H9 (cell line): ENCODE results near the gene SCUBE1. TPM values are rescaled to one million over a fixed set of nuclear protein-coding genes. Genes with fewer than 3 reads are reported as not detected.

ENCODE experiments used
- DNase-seq: peaks from one replicate; pipeline ENCODE4 v3.0.0-alpha.2; 2017
- H2AFZ ChIP-seq: one replicate; pipeline ENCODE4 v1.6.1; 2013; ENCODE audit warnings: mild to moderate bottlenecking, low read length, control low read depth, moderate library complexity
- H2AK5ac ChIP-seq: 2 replicates; pipeline ENCODE4 v1.6.1; 2013; ENCODE audit warnings: low read length, control low read depth, mixed read lengths; ENCODE audit not compliant: insufficient read length
- H2BK120ac ChIP-seq: one replicate; pipeline ENCODE4 v1.6.1; 2013; ENCODE audit warnings: low read depth, mild to moderate bottlenecking, low read length, control low read depth, inconsistent platforms; ENCODE audit not compliant: poor library complexity, severe bottlenecking
- H2BK12ac ChIP-seq: 2 replicates; pipeline ENCODE4 v1.6.1; 2013; ENCODE audit warnings: low read length, control low read depth, mixed read lengths, low read depth; ENCODE audit not compliant: insufficient read length
- H2BK15ac ChIP-seq: 2 replicates; pipeline ENCODE4 v1.6.1; 2013; ENCODE audit warnings: low read depth, low read length, control low read depth
- H2BK20ac ChIP-seq: one replicate; pipeline ENCODE4 v1.6.1; 2013; ENCODE audit warnings: low read depth, mild to moderate bottlenecking, low read length, control low read depth, inconsistent platforms; ENCODE audit not compliant: poor library complexity, severe bottlenecking
- H2BK5ac ChIP-seq: 2 replicates; pipeline ENCODE4 v1.6.1; 2013; ENCODE audit warnings: low read length, control low read depth, mixed read lengths; ENCODE audit not compliant: insufficient read length
- H3K14ac ChIP-seq: 2 replicates; pipeline ENCODE4 v1.6.1; 2013; ENCODE audit warnings: low read length, control low read depth; ENCODE audit not compliant: insufficient read depth
- H3K18ac ChIP-seq: 2 replicates; pipeline ENCODE4 v1.6.1; 2013; ENCODE audit warnings: low read depth, mild to moderate bottlenecking, mixed read lengths, low read length, control low read depth; ENCODE audit not compliant: insufficient read length
- H3K23ac ChIP-seq: 2 replicates; pipeline ENCODE4 v1.6.1; 2013; ENCODE audit warnings: low read length, control low read depth, mixed read lengths, low read depth; ENCODE audit not compliant: insufficient read length
- H3K23me2 ChIP-seq: 2 replicates; pipeline ENCODE4 v1.6.1; 2013; ENCODE audit warnings: low read depth, mild to moderate bottlenecking, mixed read lengths, low read length, control low read depth; ENCODE audit not compliant: insufficient read length, poor library complexity, severe bottlenecking
- H3K27ac ChIP-seq: 2 replicates; pipeline ENCODE4 v1.5.1; 2013; ENCODE audit warnings: low read length, control low read depth, mixed read lengths, low read depth; ENCODE audit not compliant: insufficient read length
- H3K27me3 ChIP-seq: 2 replicates; pipeline ENCODE4 v1.6.1; 2013; ENCODE audit warnings: low read length, control low read depth, inconsistent platforms; ENCODE audit not compliant: insufficient read depth
- H3K4ac ChIP-seq: 2 replicates; pipeline ENCODE4 v1.6.1; 2013; ENCODE audit warnings: low read depth, mild to moderate bottlenecking, control low read depth, inconsistent platforms, low read length, moderate library complexity
- H3K4me1 ChIP-seq: 2 replicates; pipeline ENCODE4 v1.6.1; 2013; ENCODE audit warnings: low read length, control low read depth, inconsistent platforms; ENCODE audit not compliant: insufficient read depth
- H3K4me2 ChIP-seq: 2 replicates; pipeline ENCODE4 v1.6.1; 2013; ENCODE audit warnings: low read length, control low read depth, mixed read lengths; ENCODE audit not compliant: insufficient read length, insufficient read depth
- H3K56ac ChIP-seq: 2 replicates; pipeline ENCODE4 v1.6.1; 2013; ENCODE audit warnings: low read depth, mild to moderate bottlenecking, mixed read lengths, low read length, control low read depth; ENCODE audit not compliant: insufficient read length
- H3K79me1 ChIP-seq: 2 replicates; pipeline ENCODE4 v1.6.1; 2013; ENCODE audit warnings: low read depth, mild to moderate bottlenecking, moderate library complexity, low read length, control low read depth, inconsistent platforms; ENCODE audit not compliant: insufficient read depth, poor library complexity, severe bottlenecking
- H3K79me2 ChIP-seq: 2 replicates; pipeline ENCODE4 v1.6.1; 2013; ENCODE audit warnings: low read length, control low read depth, inconsistent platforms; ENCODE audit not compliant: insufficient read depth
- H3K9ac ChIP-seq: 2 replicates; pipeline ENCODE4 v1.6.1; 2013; ENCODE audit warnings: low read length, control low read depth, mixed read lengths; ENCODE audit not compliant: insufficient read length; ENCODE audit errors: extremely low read depth
- H3K9me3 ChIP-seq: one replicate; pipeline ENCODE4 v1.6.1; 2013; ENCODE audit warnings: low read depth, low read length, inconsistent platforms; ENCODE audit not compliant: control insufficient read depth
- H3T11ph ChIP-seq: one replicate; pipeline ENCODE4 v1.6.1; 2013; ENCODE audit warnings: mild to moderate bottlenecking, low read length, control low read depth, inconsistent platforms
- H4K20me1 ChIP-seq: one replicate; pipeline ENCODE4 v1.6.1; 2013; ENCODE audit not compliant: control insufficient read depth, insufficient read length, insufficient read depth
- H4K5ac ChIP-seq: 2 replicates; pipeline ENCODE4 v1.6.1; 2013; ENCODE audit warnings: low read depth, mild to moderate bottlenecking, mixed read lengths, low read length, control low read depth; ENCODE audit not compliant: insufficient read length
- H4K8ac ChIP-seq: replicated peaks from 2 replicates; pipeline ENCODE4 v1.6.1; 2013; ENCODE audit warnings: low read length, control low read depth, mixed read lengths, low read depth; ENCODE audit not compliant: insufficient read length
- H4K91ac ChIP-seq: 2 replicates; pipeline ENCODE4 v1.6.1; 2013; ENCODE audit warnings: low read depth, mild to moderate bottlenecking, moderate library complexity, mixed read lengths, low read length, control low read depth; ENCODE audit not compliant: insufficient read length
- H3K27ac Mint-ChIP-seq, 3 experiments: 2 replicates in 2 of 3; 3 replicates in 1 of 3; pipeline ENCODE4 v1.8.0; 2020 to 2021; ENCODE audit warnings: mixed read lengths in 3 of 3, mild to moderate bottlenecking in 1 of 3, moderate library complexity in 1 of 3
- H3K27me3 Mint-ChIP-seq: 2 replicates; pipeline ENCODE4 v1.8.0; 2021; ENCODE audit warnings: low read depth, mild to moderate bottlenecking, moderate library complexity, mixed read lengths
- H3K36me3 Mint-ChIP-seq, 3 experiments: 2 replicates in 2 of 3; 3 replicates in 1 of 3; pipeline ENCODE4 v1.8.0; 2020 to 2021; ENCODE audit warnings: low read depth in 3 of 3, mixed read lengths in 3 of 3; ENCODE audit not compliant: insufficient read depth in 1 of 3
- H3K4me1 Mint-ChIP-seq, 2 experiments: 2 replicates each; pipeline ENCODE4 v1.8.0; 2020; ENCODE audit warnings: mixed read lengths in 2 of 2
- H3K4me3 Mint-ChIP-seq, 2 experiments: 2 replicates in 1 of 2; 3 replicates in 1 of 2; pipeline ENCODE4 v1.8.0; 2020 to 2021; ENCODE audit warnings: mild to moderate bottlenecking in 2 of 2, mixed read lengths in 2 of 2, moderate library complexity in 1 of 2
- H3K9me3 Mint-ChIP-seq, 2 experiments: 2 replicates in 1 of 2; 3 replicates in 1 of 2; pipeline ENCODE4 v1.8.0; 2020; ENCODE audit warnings: mild to moderate bottlenecking in 2 of 2, mixed read lengths in 2 of 2, moderate library complexity in 1 of 2
- CTCF ChIP-seq: fragments of 200-600 bp; sonication (generic); conservative IDR thresholded peaks from 3 replicates; pipeline ENCODE4 v1.8.0; 2021; ENCODE audit warnings: antibody characterized with exemption, mild to moderate bottlenecking
- WGBS: extraction: QIAGEN DNeasy Blood & Tissue Kit; methylation state at CpG from one replicate; pipeline ENCODE4 v1.1.7; 2013; ENCODE audit warnings: missing lambda C conversion rate, low lambda C conversion rate, mixed read lengths; ENCODE audit not compliant: insufficient read length; ENCODE audit errors: extremely low coverage; 5-methylcytosine and 5-hydroxymethylcytosine counted together
- total RNA-seq: library from RNA; stranded (reverse); gene quantifications from 2 replicates; pipeline ENCODE4 v1.2.1, GENCODE V29; 2021

SCUBE1 gene
- total RNA-seq, 1 experiment from 2014 or later: 1.2 TPM

- H2BK5ac ChIP-seq: no peak overlapping the region
Measured at GRCh38 chr22:43291381-43291780, 51.8 kb downstream of the SCUBE1 start.

More at GRCh38 chr22:43291381-43291780, 51.8 kb downstream of the SCUBE1 start:
- H3K23ac ChIP-seq: no peak overlapping the region
- H3K9ac ChIP-seq: no peak overlapping the region
- H2BK15ac ChIP-seq: no peak overlapping the region
- no peaks in the 10 kb centered on the region for H3K9me3 ChIP-seq
- no peak overlapping the region for H2BK12ac ChIP-seq
- H4K5ac ChIP-seq: no peak overlapping the region
- H3K56ac ChIP-seq: no peak overlapping the region
- H2BK120ac ChIP-seq: no peak overlapping the region
- no peaks in the 10 kb centered on the region; a peak in 1 of 5 replicates for H3K9me3 Mint-ChIP-seq
- no peaks in the 10 kb centered on the region for H3K79me2 ChIP-seq
- H3K79me1 ChIP-seq: no peaks in the 10 kb centered on the region
- no peak overlapping the region for H3K14ac ChIP-seq
- no peak overlapping the region for H3K27ac ChIP-seq
- peaks cover 2% of the 10 kb centered on the region for H3K27me3 Mint-ChIP-seq
- H2AFZ ChIP-seq: no peak overlapping the region
- H2BK20ac ChIP-seq: no peak overlapping the region
- no peak for TF ChIP-seq CTCF
- no peaks in the 10 kb centered on the region for H4K20me1 ChIP-seq
- no peaks in the 10 kb centered on the region for H3K27me3 ChIP-seq
- H3K18ac ChIP-seq: no peak overlapping the region
- no peak overlapping the region for H4K91ac ChIP-seq
- DNase-seq: no peak
- H3K4me3 Mint-ChIP-seq: no peak overlapping the region
- H3T11ph ChIP-seq: no peak overlapping the region
- no peak overlapping the region for H3K4me2 ChIP-seq
- H3K36me3 Mint-ChIP-seq: no peaks in the 10 kb centered on the region
- H3K4ac ChIP-seq: no peak overlapping the region
- H3K23me2 ChIP-seq: no peaks in the 10 kb centered on the region
- H4K8ac ChIP-seq: no peak overlapping the region
- no peaks in the 10 kb centered on the region for H3K4me1 ChIP-seq
- H3K27ac Mint-ChIP-seq: no peak overlapping the region
- WGBS: no CpG with 5 or more reads among the region's 14 CpGs
- H3K4me1 Mint-ChIP-seq: peaks cover 5 to 30% of the 10 kb centered on the region in 2 experiments; a peak in 3 of 4 replicates
- no peak overlapping the region for H2AK5ac ChIP-seq
